Keratinocyte (primary cell): ENCODE measurements around the gene TMEM59L.

Experiments used
- CTCF ChIP-seq, 3 experiments: IDR thresholded peaks in 1 of 3; conservative IDR thresholded peaks in 1 of 3; optimal IDR thresholded peaks in 1 of 3; 2 replicates in 2 of 3; 3 replicates in 1 of 3; pipeline versions ENCODE3 to v1.5.1; 2011; ENCODE audit warnings: low read length in 3 of 3, mild to moderate bottlenecking in 3 of 3, moderate library complexity in 2 of 3, control low read depth in 1 of 3, inconsistent platforms in 1 of 3; ENCODE audit not compliant: insufficient read depth in 2 of 3; ENCODE audit errors: extremely low read depth in 1 of 3
- EZH2 ChIP-seq: IDR thresholded peaks from one replicate; pipeline ENCODE4 v1.6.1; 2012; ENCODE audit warnings: inconsistent platforms, mild to moderate bottlenecking, low read length, moderate library complexity

DNA sequence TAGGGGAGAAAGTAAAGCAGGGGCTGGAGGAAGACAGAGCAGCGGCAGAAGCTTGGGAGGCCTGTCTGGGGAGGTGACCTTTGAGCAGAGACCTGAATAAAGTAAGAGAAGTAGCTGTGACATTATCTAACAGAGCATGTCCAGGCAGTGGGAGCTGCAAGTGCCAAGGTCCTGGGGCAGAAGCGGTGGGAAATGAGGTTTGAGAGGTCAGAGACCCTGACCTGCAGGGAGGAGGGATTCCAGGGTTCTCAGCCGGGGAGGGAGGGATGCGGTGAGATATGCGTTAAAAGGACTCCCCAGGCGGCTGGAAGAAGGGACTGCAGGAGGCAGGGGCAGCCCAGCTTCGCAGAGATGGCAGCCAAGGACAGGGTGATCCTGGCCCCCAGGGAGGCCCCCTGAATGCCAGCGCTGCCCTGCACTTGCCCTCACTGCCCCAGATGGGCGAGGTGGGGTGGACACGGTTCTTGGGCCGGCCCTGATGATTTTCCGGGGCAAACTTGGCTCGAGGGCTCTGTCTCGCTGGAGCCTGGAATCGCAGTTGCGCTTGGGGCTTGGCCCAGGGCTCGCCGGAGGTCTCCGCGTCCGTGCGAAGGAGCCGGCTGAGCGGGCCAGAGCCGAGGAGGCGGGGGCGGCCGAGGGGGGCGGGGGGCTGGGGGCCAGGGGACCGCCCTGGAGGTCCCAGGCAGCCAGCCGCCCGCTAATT lies 9.3 kb upstream of the TMEM59L start:
- TF ChIP-seq CTCF (optimal IDR thresholded peaks at IDR 0.05 in 1 of 3, IDR thresholded peaks at IDR 0.05 in 1 of 3, conservative IDR thresholded peaks at IDR 0.05 in 1 of 3; ENCODE audit: extremely low read depth in 1 of 3, insufficient read depth in 2 of 3, low read length in 3 of 3) (no peak), EZH2 (no peak)
